Lung (tissue), 12 donors: Measurements from ENCODE around the gene TEKT3. TPM values are rescaled to one million over a fixed set of nuclear protein-coding genes. Genes with fewer than 3 reads are reported as not detected.

ENCODE experiments used
- ATAC-seq: fragments of 200-7000 bp; cut with Tn5 transposase; one replicate; pipeline ENCODE4 v1.9.1; 2020; ENCODE audit warnings: moderate number of reproducible peaks; ENCODE audit not compliant: insufficient read depth, low FRiP score
- DNase-seq, 3 donors: peaks; one replicate each; pipeline ENCODE4 v3.0.0-alpha.2; 2013 to 2017
- H3K27ac ChIP-seq, 2 donors: one replicate each; pipeline ENCODE4 v1.5.1; 2013; ENCODE audit warnings: mild to moderate bottlenecking in 2 of 2, moderate library complexity in 2 of 2, control low read depth in 1 of 2, inconsistent platforms in 1 of 2, low read depth in 1 of 2, low read length in 1 of 2
- H3K27me3 ChIP-seq, 3 donors: one replicate each; pipeline ENCODE4 v1.5.1; 2013; ENCODE audit warnings: low read length in 2 of 3; ENCODE audit not compliant: control insufficient read depth in 3 of 3, insufficient read depth in 3 of 3
- H3K36me3 ChIP-seq, 4 donors: one replicate each; pipeline ENCODE4 v1.5.1; 2013; ENCODE audit warnings: low read length in 4 of 4, mild to moderate bottlenecking in 1 of 4, moderate library complexity in 1 of 4; ENCODE audit not compliant: control insufficient read depth in 4 of 4, insufficient read depth in 4 of 4
- H3K4me1 ChIP-seq, 5 donors: one replicate each; pipeline ENCODE4 v1.5.1; 2013; ENCODE audit warnings: low read length in 5 of 5, mild to moderate bottlenecking in 2 of 5, moderate library complexity in 1 of 5; ENCODE audit not compliant: control insufficient read depth in 5 of 5, insufficient read depth in 5 of 5
- H3K4me3 ChIP-seq: one replicate; pipeline ENCODE4 v1.5.1; 2013; ENCODE audit warnings: mild to moderate bottlenecking, control low read depth, moderate library complexity
- H3K9ac ChIP-seq, 2 donors: one replicate each; pipeline ENCODE4 v1.5.1; 2013; ENCODE audit warnings: low read length in 2 of 2, control low read depth in 1 of 2; ENCODE audit not compliant: insufficient read depth in 1 of 2
- H3K9me3 ChIP-seq, 4 donors: one replicate each; pipeline ENCODE4 v1.5.1; 2013; ENCODE audit warnings: low read length in 3 of 4, mild to moderate bottlenecking in 1 of 4, moderate library complexity in 1 of 4; ENCODE audit not compliant: control insufficient read depth in 4 of 4, insufficient read depth in 3 of 4
- CTCF ChIP-seq: IDR thresholded peaks from 2 replicates; pipeline ENCODE4 v1.5.1; 2012; ENCODE audit warnings: mild to moderate bottlenecking; ENCODE audit errors: control extremely low read depth, extremely low read depth
- WGBS, 2 donors: extraction: QIAGEN DNeasy Blood & Tissue Kit; methylation state at CpG; one replicate each; pipeline ENCODE4 v1.1.7; 2013; 5-methylcytosine and 5-hydroxymethylcytosine counted together
- polyA plus RNA-seq, 2 donors: library from polyadenylated mRNA; stranded (reverse); fragments of 200-250 nt; gene quantifications; one replicate each; pipeline ENCODE4 v1.2.1, GENCODE V29; 2013
- total RNA-seq, 2 donors: library from RNA; depleted of rRNA in 1 of 2; stranded (reverse); fragments of >200 nt in 1 of 2; gene quantifications; one replicate each; pipeline ENCODE4 v1.2.1, GENCODE V29; 2014 to 2021
- donor health status: control.
- donor health status: control.
- donor health status: Bipolar disorder and iron deficiency.
- donor health status: healthy.
- donor health status: DM: yes; HTN: yes; CAD: no.

TEKT3 gene
- total and polyA plus RNA-seq, 4 donors, result 1.2 to 5.4 (median 1.7) TPM

- WGBS, 2 donors, result 91 to 93% methylated on average over 9 of the region's 9 CpGs
- no peaks in the 10 kb centered on the region for H3K36me3 ChIP-seq
- H3K9ac ChIP-seq, result no peak overlapping the region
- TF ChIP-seq CTCF, result no peak
- ATAC-seq, result no peak
- no peaks in the 10 kb centered on the region for H3K27me3 ChIP-seq
- peaks cover 0 to 11% (median 5%) of the 10 kb centered on the region in 5 donors for H3K4me1 ChIP-seq
- H3K4me3 ChIP-seq, result no peak overlapping the region
- H3K27ac ChIP-seq, result no peak overlapping the region
- peaks cover 0 to 1% (median 0%) of the 10 kb centered on the region in 4 donors for H3K9me3 ChIP-seq
- no peak for DNase-seq
Observed at GRCh38 chr17:15270628-15271381, 70.6 kb downstream of the TEKT3 start.

GRCh38 chr17:15269780-15270089 is 71.7 kb downstream of the TEKT3 start:
- no peaks in the 10 kb centered on the region for H3K36me3 ChIP-seq
- peak in 2 of 3 donors; percentile 34 to 43 for DNase-seq
- peaks cover 0 to 1% (median 0%) of the 10 kb centered on the region in 4 donors for H3K9me3 ChIP-seq
- no peak overlapping the region for H3K4me3 ChIP-seq
- H3K4me1 ChIP-seq, result peaks cover 0 to 11% (median 6%) of the 10 kb centered on the region in 5 donors
- H3K27ac ChIP-seq, result no peak overlapping the region
- 57 to 75% methylated on average over 5 of the region's 5 CpGs for WGBS, 2 donors
- ATAC-seq, result no peak
- H3K27me3 ChIP-seq, result no peaks in the 10 kb centered on the region
- TF ChIP-seq CTCF, result no peak
- H3K9ac ChIP-seq, result no peak overlapping the region

- 68 to 71% methylated on average over 7 of the region's 7 CpGs for WGBS, 2 donors
- H3K27me3 ChIP-seq, result no peaks in the 10 kb centered on the region
- no peak for TF ChIP-seq CTCF
- ATAC-seq (no peak), DNase-seq (no peak)
- H3K9me3 ChIP-seq, result peaks cover 0 to 1% (median 0%) of the 10 kb centered on the region in 4 donors
- no peak overlapping the region for H3K9ac ChIP-seq
- no peak overlapping the region for H3K4me3 ChIP-seq
- no peak overlapping the region for H3K27ac ChIP-seq
- no peaks in the 10 kb centered on the region for H3K36me3 ChIP-seq
- H3K4me1 ChIP-seq, result peaks cover 0 to 12% (median 6%) of the 10 kb centered on the region in 5 donors
Observed at GRCh38 chr17:15269087-15269779, 72.2 kb downstream of the TEKT3 start.
